Activated T-cell treated with anti-CD3 and anti-CD28 coated beads, Interleukin-2, amount 50 U/mL, for 72 hours (primary cell): ENCODE data around the gene KIRREL3. TPM values are rescaled to one million over a fixed set of nuclear protein-coding genes. Genes with fewer than 3 reads are reported as not detected.

Experiments used
- ATAC-seq, 2 donors: fragments of 150-1000 bp; cut with Tn5 transposase; replicated peaks in 1 of 2; 2 replicates each; pipeline ENCODE4 v1.10.0; 2021; ENCODE audit warnings: moderate library complexity in 2 of 2, mild to moderate bottlenecking in 1 of 2
- DNase-seq, 2 donors: peaks; one replicate each; pipeline ENCODE4 v3.0.0; 2021 to 2022; ENCODE audit warnings: mixed read lengths in 1 of 2
- H3K27ac Mint-ChIP-seq: one replicate; pipeline ENCODE4 v1.8.0; 2022; ENCODE audit warnings: mild to moderate bottlenecking, moderate library complexity, mixed read lengths
- H3K27me3 Mint-ChIP-seq: one replicate; pipeline ENCODE4 v1.8.0; 2022; ENCODE audit warnings: low read depth, mixed read lengths
- H3K36me3 Mint-ChIP-seq, 2 donors: one replicate each; pipeline ENCODE4 v1.8.0; 2022; ENCODE audit warnings: mixed read lengths in 2 of 2, mild to moderate bottlenecking in 1 of 2; ENCODE audit not compliant: insufficient read depth in 2 of 2
- H3K4me1 Mint-ChIP-seq: one replicate; pipeline ENCODE4 v1.8.0; 2022; ENCODE audit warnings: low read depth, mixed read lengths
- H3K4me3 Mint-ChIP-seq, 2 donors: one replicate each; pipeline ENCODE4 v1.8.0; 2022; ENCODE audit warnings: mild to moderate bottlenecking in 2 of 2, mixed read lengths in 2 of 2, moderate library complexity in 2 of 2
- H3K9me3 Mint-ChIP-seq, 2 donors: one replicate each; pipeline ENCODE4 v1.8.0; 2022; ENCODE audit warnings: mixed read lengths in 2 of 2
- total RNA-seq, 2 donors: library from RNA; stranded (reverse); gene quantifications; one replicate each; pipeline ENCODE4 v1.2.3, GENCODE V29; 2022

The KIRREL3 gene
- total RNA-seq, 2 donors from 2014 or later = not detected

- H3K27me3 Mint-ChIP-seq = peaks cover 9% of the 10 kb centered on the region
- H3K4me3 Mint-ChIP-seq = no peak overlapping the region
- DNase-seq (no peak), ATAC-seq (no peak)
- H3K9me3 Mint-ChIP-seq = no peaks in the 10 kb centered on the region
- peaks cover 7% of the 10 kb centered on the region for H3K4me1 Mint-ChIP-seq
- peaks cover 0 to 2% of the 10 kb centered on the region in 2 donors for H3K36me3 Mint-ChIP-seq
- H3K27ac Mint-ChIP-seq = no peak overlapping the region
Measured at GRCh38 chr11:126414615-126415014, 586.0 kb downstream of the KIRREL3 start.

GRCh38 chr11:126413843-126414405, 586.6 kb downstream of the KIRREL3 start:
- peaks cover 9% of the 10 kb centered on the region for H3K27me3 Mint-ChIP-seq
- H3K4me1 Mint-ChIP-seq = peaks cover 7% of the 10 kb centered on the region
- peaks cover 1 to 2% of the 10 kb centered on the region in 2 donors for H3K36me3 Mint-ChIP-seq
- H3K4me3 Mint-ChIP-seq = no peak overlapping the region
- no peaks in the 10 kb centered on the region for H3K9me3 Mint-ChIP-seq
- DNase-seq (no peak), ATAC-seq (no peak)
- H3K27ac Mint-ChIP-seq = no peak overlapping the region

GRCh38 chr11:126413426-126413825, 587.1 kb downstream of the KIRREL3 start:
- peaks cover 4% of the 10 kb centered on the region for H3K27me3 Mint-ChIP-seq
- peaks cover 7% of the 10 kb centered on the region for H3K4me1 Mint-ChIP-seq
- H3K9me3 Mint-ChIP-seq = no peaks in the 10 kb centered on the region
- DNase-seq (no peak), ATAC-seq (no peak)
- peaks cover 1 to 2% of the 10 kb centered on the region in 2 donors for H3K36me3 Mint-ChIP-seq
- H3K4me3 Mint-ChIP-seq = no peak overlapping the region
- no peak overlapping the region for H3K27ac Mint-ChIP-seq

GRCh38 chr11:126411971-126412381, 588.6 kb downstream of the KIRREL3 start:
- peaks cover 7% of the 10 kb centered on the region for H3K4me1 Mint-ChIP-seq
- no peaks in the 10 kb centered on the region for H3K27me3 Mint-ChIP-seq
- H3K9me3 Mint-ChIP-seq = no peaks in the 10 kb centered on the region
- no peak for ATAC-seq
- DNase-seq = no peak
- no peak overlapping the region for H3K27ac Mint-ChIP-seq
- no peak overlapping the region for H3K4me3 Mint-ChIP-seq
- peaks cover 1 to 2% of the 10 kb centered on the region in 2 donors for H3K36me3 Mint-ChIP-seq

GRCh38 chr11:126410649-126411048, 589.9 kb downstream of the KIRREL3 start:
- H3K36me3 Mint-ChIP-seq = peaks cover 1 to 2% of the 10 kb centered on the region in 2 donors
- no peaks in the 10 kb centered on the region for H3K9me3 Mint-ChIP-seq
- H3K4me1 Mint-ChIP-seq = no peaks in the 10 kb centered on the region
- no peaks in the 10 kb centered on the region for H3K27me3 Mint-ChIP-seq
- no peak for DNase-seq
- no peak for ATAC-seq
- H3K4me3 Mint-ChIP-seq = no peak overlapping the region
- H3K27ac Mint-ChIP-seq = no peak overlapping the region

- no peak overlapping the region for H3K4me3 Mint-ChIP-seq
- peaks cover 1 to 2% of the 10 kb centered on the region in 2 donors for H3K36me3 Mint-ChIP-seq
- H3K4me1 Mint-ChIP-seq = no peaks in the 10 kb centered on the region
- H3K27me3 Mint-ChIP-seq = no peaks in the 10 kb centered on the region
- H3K9me3 Mint-ChIP-seq = no peaks in the 10 kb centered on the region
- DNase-seq (no peak), ATAC-seq (no peak)
- no peak overlapping the region for H3K27ac Mint-ChIP-seq
Measured at GRCh38 chr11:126409620-126409985, 591.0 kb downstream of the KIRREL3 start.

- ATAC-seq (no peak), DNase-seq (no peak)
- H3K4me1 Mint-ChIP-seq = no peaks in the 10 kb centered on the region
- H3K4me3 Mint-ChIP-seq = no peak overlapping the region
- no peak overlapping the region for H3K27ac Mint-ChIP-seq
- no peaks in the 10 kb centered on the region for H3K27me3 Mint-ChIP-seq
- H3K36me3 Mint-ChIP-seq = peaks cover 1 to 2% of the 10 kb centered on the region in 2 donors
- no peaks in the 10 kb centered on the region for H3K9me3 Mint-ChIP-seq
Measured at GRCh38 chr11:126408901-126409619, 591.5 kb downstream of the KIRREL3 start.

GRCh38 chr11:126408496-126408895, 592.1 kb downstream of the KIRREL3 start:
- Mint-ChIP-seq H3K4me1 (no peaks in the 10 kb centered on the region), H3K9me3 (no peaks in the 10 kb centered on the region), H3K27ac (no peak overlapping the region), H3K27me3 (no peaks in the 10 kb centered on the region), H3K36me3 (peaks cover 1 to 2% of the 10 kb centered on the region in 2 donors), H3K4me3 (no peak overlapping the region)
- DNase-seq (no peak), ATAC-seq (no peak)

- no peaks in the 10 kb centered on the region for H3K27me3 Mint-ChIP-seq
- H3K9me3 Mint-ChIP-seq = no peaks in the 10 kb centered on the region
- no peaks in the 10 kb centered on the region for H3K4me1 Mint-ChIP-seq
- DNase-seq (no peak), ATAC-seq (no peak)
- no peak overlapping the region for H3K4me3 Mint-ChIP-seq
- peaks cover 1 to 2% of the 10 kb centered on the region in 2 donors for H3K36me3 Mint-ChIP-seq
- H3K27ac Mint-ChIP-seq = no peak overlapping the region
Measured at GRCh38 chr11:126407682-126408288, 592.8 kb downstream of the KIRREL3 start.

GRCh38 chr11:126407101-126407521, 593.5 kb downstream of the KIRREL3 start:
- H3K27me3 Mint-ChIP-seq = no peaks in the 10 kb centered on the region
- H3K4me1 Mint-ChIP-seq = no peaks in the 10 kb centered on the region
- ATAC-seq = no peak
- no peak for DNase-seq
- no peak overlapping the region for H3K27ac Mint-ChIP-seq
- H3K4me3 Mint-ChIP-seq = no peak overlapping the region
- H3K9me3 Mint-ChIP-seq = no peaks in the 10 kb centered on the region
- peaks cover 1 to 2% of the 10 kb centered on the region in 2 donors for H3K36me3 Mint-ChIP-seq

- no peaks in the 10 kb centered on the region for H3K9me3 Mint-ChIP-seq
- no peak overlapping the region for H3K4me3 Mint-ChIP-seq
- no peaks in the 10 kb centered on the region for H3K27me3 Mint-ChIP-seq
- DNase-seq (no peak), ATAC-seq (no peak)
- peaks cover 0 to 1% of the 10 kb centered on the region in 2 donors for H3K36me3 Mint-ChIP-seq
- no peaks in the 10 kb centered on the region for H3K4me1 Mint-ChIP-seq
- H3K27ac Mint-ChIP-seq = no peak overlapping the region
Measured at GRCh38 chr11:126406368-126406767, 594.2 kb downstream of the KIRREL3 start.

GRCh38 chr11:126405906-126406305, 594.7 kb downstream of the KIRREL3 start:
- no peak overlapping the region for H3K4me3 Mint-ChIP-seq
- H3K36me3 Mint-ChIP-seq = peaks cover 0 to 1% of the 10 kb centered on the region in 2 donors
- no peak for ATAC-seq
- H3K27ac Mint-ChIP-seq = no peak overlapping the region
- H3K4me1 Mint-ChIP-seq = no peaks in the 10 kb centered on the region
- no peaks in the 10 kb centered on the region for H3K9me3 Mint-ChIP-seq
- no peaks in the 10 kb centered on the region for H3K27me3 Mint-ChIP-seq
- DNase-seq = no peak

GRCh38 chr11:126405374-126405773, 595.2 kb downstream of the KIRREL3 start:
- peaks cover 0 to 1% of the 10 kb centered on the region in 2 donors for H3K36me3 Mint-ChIP-seq
- no peak overlapping the region for H3K27ac Mint-ChIP-seq
- H3K4me3 Mint-ChIP-seq = no peak overlapping the region
- H3K27me3 Mint-ChIP-seq = no peaks in the 10 kb centered on the region
- no peaks in the 10 kb centered on the region for H3K4me1 Mint-ChIP-seq
- no peak for DNase-seq
- ATAC-seq = no peak
- no peaks in the 10 kb centered on the region for H3K9me3 Mint-ChIP-seq
